ENCODE results near the gene MKLN1.

The MKLN1 gene

DNA sequence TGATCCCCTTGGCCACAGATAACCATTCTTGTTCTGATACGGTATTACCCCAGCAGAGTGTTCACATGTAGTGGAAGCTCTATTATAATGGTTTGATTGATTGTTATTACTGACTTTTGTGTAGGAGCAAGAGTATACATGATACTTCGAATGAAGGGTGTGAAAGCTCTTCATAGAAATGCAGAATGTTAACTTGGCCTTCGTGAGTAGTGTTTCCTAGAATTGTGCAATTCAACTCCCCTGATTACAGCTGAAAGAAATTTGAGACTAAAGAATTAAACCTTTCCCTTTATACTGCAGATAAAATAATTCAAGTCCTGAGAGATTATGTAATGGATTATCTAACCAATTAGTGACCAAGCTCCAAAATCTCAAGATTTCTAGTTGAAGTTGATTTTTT lies 38.2 kb downstream of the MKLN1 start:
- TF ChIP-seq ZNF8 (CRISPR knock-in tag; IDR thresholded peaks at IDR 0.05) (no peak), TOX (CRISPR knock-in tag; IDR thresholded peaks at IDR 0.05; ENCODE audit: borderline replicate concordance) (no peak), ISL1 (CRISPR knock-in tag; IDR thresholded peaks at IDR 0.05) (no peak), TCF4 (CRISPR knock-in tag; IDR thresholded peaks at IDR 0.05; ENCODE audit: borderline replicate concordance) (no peak), OSR1 (CRISPR knock-in tag; IDR thresholded peaks at IDR 0.05) (no peak), GLIS3 (CRISPR knock-in tag; IDR thresholded peaks at IDR 0.05) (no peak), BACH2 (CRISPR knock-in tag; IDR thresholded peaks at IDR 0.05; ENCODE audit: borderline replicate concordance) (no peak), ZFP30 (CRISPR knock-in tag; IDR thresholded peaks at IDR 0.05) (no peak), ZC3H10 (CRISPR knock-in tag; IDR thresholded peaks at IDR 0.05) (no peak), CSDC2 (CRISPR knock-in tag; IDR thresholded peaks at IDR 0.05) (no peak), ZFP3 (CRISPR knock-in tag; IDR thresholded peaks at IDR 0.05) (no peak), SNAI2 (CRISPR knock-in tag; IDR thresholded peaks at IDR 0.05) (no peak), ZNF565 (CRISPR knock-in tag; conservative IDR thresholded peaks at IDR 0.05; ENCODE audit: low read depth) (no peak)
- TF ChIP-seq, protein P1, sequence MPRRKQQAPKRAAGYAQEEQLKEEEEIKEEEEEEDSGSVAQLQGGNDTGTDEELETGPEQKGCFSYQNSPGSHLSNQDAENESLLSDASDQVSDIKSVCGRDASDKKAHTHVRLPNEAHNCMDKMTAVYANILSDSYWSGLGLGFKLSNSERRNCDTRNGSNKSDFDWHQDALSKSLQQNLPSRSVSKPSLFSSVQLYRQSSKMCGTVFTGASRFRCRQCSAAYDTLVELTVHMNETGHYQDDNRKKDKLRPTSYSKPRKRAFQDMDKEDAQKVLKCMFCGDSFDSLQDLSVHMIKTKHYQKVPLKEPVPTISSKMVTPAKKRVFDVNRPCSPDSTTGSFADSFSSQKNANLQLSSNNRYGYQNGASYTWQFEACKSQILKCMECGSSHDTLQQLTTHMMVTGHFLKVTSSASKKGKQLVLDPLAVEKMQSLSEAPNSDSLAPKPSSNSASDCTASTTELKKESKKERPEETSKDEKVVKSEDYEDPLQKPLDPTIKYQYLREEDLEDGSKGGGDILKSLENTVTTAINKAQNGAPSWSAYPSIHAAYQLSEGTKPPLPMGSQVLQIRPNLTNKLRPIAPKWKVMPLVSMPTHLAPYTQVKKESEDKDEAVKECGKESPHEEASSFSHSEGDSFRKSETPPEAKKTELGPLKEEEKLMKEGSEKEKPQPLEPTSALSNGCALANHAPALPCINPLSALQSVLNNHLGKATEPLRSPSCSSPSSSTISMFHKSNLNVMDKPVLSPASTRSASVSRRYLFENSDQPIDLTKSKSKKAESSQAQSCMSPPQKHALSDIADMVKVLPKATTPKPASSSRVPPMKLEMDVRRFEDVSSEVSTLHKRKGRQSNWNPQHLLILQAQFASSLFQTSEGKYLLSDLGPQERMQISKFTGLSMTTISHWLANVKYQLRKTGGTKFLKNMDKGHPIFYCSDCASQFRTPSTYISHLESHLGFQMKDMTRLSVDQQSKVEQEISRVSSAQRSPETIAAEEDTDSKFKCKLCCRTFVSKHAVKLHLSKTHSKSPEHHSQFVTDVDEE (CRISPR knock-in tag; IDR thresholded peaks at IDR 0.05) = no peak
- TF ChIP-seq, protein P2, sequence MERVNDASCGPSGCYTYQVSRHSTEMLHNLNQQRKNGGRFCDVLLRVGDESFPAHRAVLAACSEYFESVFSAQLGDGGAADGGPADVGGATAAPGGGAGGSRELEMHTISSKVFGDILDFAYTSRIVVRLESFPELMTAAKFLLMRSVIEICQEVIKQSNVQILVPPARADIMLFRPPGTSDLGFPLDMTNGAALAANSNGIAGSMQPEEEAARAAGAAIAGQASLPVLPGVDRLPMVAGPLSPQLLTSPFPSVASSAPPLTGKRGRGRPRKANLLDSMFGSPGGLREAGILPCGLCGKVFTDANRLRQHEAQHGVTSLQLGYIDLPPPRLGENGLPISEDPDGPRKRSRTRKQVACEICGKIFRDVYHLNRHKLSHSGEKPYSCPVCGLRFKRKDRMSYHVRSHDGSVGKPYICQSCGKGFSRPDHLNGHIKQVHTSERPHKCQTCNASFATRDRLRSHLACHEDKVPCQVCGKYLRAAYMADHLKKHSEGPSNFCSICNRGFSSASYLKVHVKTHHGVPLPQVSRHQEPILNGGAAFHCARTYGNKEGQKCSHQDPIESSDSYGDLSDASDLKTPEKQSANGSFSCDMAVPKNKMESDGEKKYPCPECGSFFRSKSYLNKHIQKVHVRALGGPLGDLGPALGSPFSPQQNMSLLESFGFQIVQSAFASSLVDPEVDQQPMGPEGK (CRISPR knock-in tag; IDR thresholded peaks at IDR 0.05; ENCODE audit: borderline replicate concordance) = no peak
- TF ChIP-seq, protein P3, sequence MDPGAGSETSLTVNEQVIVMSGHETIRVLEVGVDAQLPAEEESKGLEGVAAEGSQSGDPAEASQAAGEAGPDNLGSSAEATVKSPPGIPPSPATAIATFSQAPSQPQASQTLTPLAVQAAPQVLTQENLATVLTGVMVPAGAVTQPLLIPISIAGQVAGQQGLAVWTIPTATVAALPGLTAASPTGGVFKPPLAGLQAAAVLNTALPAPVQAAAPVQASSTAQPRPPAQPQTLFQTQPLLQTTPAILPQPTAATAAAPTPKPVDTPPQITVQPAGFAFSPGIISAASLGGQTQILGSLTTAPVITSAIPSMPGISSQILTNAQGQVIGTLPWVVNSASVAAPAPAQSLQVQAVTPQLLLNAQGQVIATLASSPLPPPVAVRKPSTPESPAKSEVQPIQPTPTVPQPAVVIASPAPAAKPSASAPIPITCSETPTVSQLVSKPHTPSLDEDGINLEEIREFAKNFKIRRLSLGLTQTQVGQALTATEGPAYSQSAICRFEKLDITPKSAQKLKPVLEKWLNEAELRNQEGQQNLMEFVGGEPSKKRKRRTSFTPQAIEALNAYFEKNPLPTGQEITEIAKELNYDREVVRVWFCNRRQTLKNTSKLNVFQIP (CRISPR knock-in tag; IDR thresholded peaks at IDR 0.05; ENCODE audit: borderline replicate concordance, low read depth) = no peak
- ATAC-seq = no peak

DNA sequence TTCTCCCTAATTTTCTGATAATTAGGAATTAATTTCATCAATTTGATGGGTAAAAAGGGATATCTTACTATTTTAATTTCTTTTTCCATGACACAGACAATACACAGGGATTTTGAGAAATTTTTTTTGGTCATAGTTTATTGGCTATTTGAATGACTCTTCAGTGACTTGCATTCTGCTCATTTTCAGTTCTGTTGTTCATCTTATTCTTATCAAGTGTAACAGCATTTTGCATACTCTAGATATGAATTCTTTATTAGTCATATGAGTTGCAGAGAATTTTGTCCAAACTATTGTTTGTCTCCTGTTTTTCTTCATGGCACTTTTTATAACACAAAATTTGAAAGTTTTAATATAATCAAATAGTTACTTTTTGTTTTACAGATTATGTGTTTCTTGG lies 41.7 kb downstream of the MKLN1 start:
- no peak for ATAC-seq
- TF ChIP-seq ARNTL (CRISPR knock-in tag; IDR thresholded peaks at IDR 0.05; ENCODE audit: borderline replicate concordance, low read depth) (no peak), TOX (CRISPR knock-in tag; IDR thresholded peaks at IDR 0.05; ENCODE audit: borderline replicate concordance) (no peak), ZNF8 (CRISPR knock-in tag; IDR thresholded peaks at IDR 0.05) (no peak), ZNF565 (CRISPR knock-in tag; conservative IDR thresholded peaks at IDR 0.05; ENCODE audit: low read depth) (no peak), CSDC2 (CRISPR knock-in tag; IDR thresholded peaks at IDR 0.05) (no peak), ZFP30 (CRISPR knock-in tag; IDR thresholded peaks at IDR 0.05) (no peak), ESRRG (CRISPR knock-in tag; IDR thresholded peaks at IDR 0.05) (no peak), ZC3H10 (CRISPR knock-in tag; IDR thresholded peaks at IDR 0.05) (no peak), TCF4 (CRISPR knock-in tag; IDR thresholded peaks at IDR 0.05; ENCODE audit: borderline replicate concordance) (no peak), ZFP3 (CRISPR knock-in tag; IDR thresholded peaks at IDR 0.05) (no peak), ZNF70 (CRISPR knock-in tag; IDR thresholded peaks at IDR 0.05) (no peak), GLIS3 (CRISPR knock-in tag; IDR thresholded peaks at IDR 0.05) (no peak), PPARA (CRISPR knock-in tag; IDR thresholded peaks at IDR 0.05; ENCODE audit: borderline replicate concordance) (no peak), OSR1 (CRISPR knock-in tag; IDR thresholded peaks at IDR 0.05) (no peak)
- TF ChIP-seq, protein P2 (CRISPR knock-in tag; IDR thresholded peaks at IDR 0.05; ENCODE audit: borderline replicate concordance) = no peak
- TF ChIP-seq, protein P4, sequence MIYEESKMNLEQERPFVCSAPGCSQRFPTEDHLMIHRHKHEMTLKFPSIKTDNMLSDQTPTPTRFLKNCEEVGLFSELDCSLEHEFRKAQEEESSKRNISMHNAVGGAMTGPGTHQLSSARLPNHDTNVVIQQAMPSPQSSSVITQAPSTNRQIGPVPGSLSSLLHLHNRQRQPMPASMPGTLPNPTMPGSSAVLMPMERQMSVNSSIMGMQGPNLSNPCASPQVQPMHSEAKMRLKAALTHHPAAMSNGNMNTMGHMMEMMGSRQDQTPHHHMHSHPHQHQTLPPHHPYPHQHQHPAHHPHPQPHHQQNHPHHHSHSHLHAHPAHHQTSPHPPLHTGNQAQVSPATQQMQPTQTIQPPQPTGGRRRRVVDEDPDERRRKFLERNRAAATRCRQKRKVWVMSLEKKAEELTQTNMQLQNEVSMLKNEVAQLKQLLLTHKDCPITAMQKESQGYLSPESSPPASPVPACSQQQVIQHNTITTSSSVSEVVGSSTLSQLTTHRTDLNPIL (CRISPR knock-in tag; IDR thresholded peaks at IDR 0.05; ENCODE audit: low read depth) = no peak
- TF ChIP-seq, protein P5, sequence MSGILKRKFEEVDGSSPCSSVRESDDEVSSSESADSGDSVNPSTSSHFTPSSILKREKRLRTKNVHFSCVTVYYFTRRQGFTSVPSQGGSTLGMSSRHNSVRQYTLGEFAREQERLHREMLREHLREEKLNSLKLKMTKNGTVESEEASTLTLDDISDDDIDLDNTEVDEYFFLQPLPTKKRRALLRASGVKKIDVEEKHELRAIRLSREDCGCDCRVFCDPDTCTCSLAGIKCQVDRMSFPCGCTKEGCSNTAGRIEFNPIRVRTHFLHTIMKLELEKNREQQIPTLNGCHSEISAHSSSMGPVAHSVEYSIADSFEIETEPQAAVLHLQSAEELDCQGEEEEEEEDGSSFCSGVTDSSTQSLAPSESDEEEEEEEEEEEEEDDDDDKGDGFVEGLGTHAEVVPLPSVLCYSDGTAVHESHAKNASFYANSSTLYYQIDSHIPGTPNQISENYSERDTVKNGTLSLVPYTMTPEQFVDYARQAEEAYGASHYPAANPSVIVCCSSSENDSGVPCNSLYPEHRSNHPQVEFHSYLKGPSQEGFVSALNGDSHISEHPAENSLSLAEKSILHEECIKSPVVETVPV (CRISPR knock-in tag; IDR thresholded peaks at IDR 0.05) = no peak

Measured in SK-N-SH treated with all-trans-retinoic acid at 6 μM for 48 hours (cell line).